Erythroblast (primary cell): ENCODE data around the gene TENM3.

Experiments used
- GATA1 ChIP-seq: IDR thresholded peaks from 2 replicates; pipeline ENCODE4 v1.6.1; 2011; ENCODE audit warnings: low read depth, mild to moderate bottlenecking, control low read depth, low read length, moderate library complexity
- POLR2A ChIP-seq: IDR thresholded peaks from 2 replicates; pipeline ENCODE4 v1.6.1; 2011; ENCODE audit warnings: mild to moderate bottlenecking, low read length

DNA sequence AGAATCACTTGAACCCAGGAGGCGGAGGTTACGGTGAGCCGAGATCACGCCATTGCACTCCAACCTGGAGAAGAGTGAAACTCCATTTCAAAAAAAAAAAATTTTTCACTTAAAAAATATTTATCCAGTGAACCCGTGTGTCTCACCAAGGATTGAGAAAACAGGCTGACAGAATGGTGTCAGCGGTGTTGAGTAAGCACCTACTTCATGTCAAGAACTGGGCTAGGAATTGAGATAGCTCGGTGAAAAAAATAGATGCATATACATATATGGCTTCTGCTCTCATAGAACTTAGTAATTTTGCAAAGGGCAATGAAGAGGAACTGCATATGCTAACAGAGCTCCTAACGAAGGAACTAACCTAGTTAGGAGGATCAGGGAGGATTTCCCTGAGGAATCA, 297.3 kb downstream of the TENM3 start:
- TF ChIP-seq POLR2A: no peak
- TF ChIP-seq GATA1: no peak
